Measurements from ENCODE around the gene ZNF784. TPM values are rescaled to one million over a fixed set of nuclear protein-coding genes. Genes with fewer than 3 reads are reported as not detected.

The ZNF784 gene
- total and polyA plus RNA-seq, 2 of the 4 experiments (the other 2 are of a cell fraction), result 2.5 to 3.7 TPM

- DNase-seq (no peak), ATAC-seq (ENCODE audit: low read depth) (no peak)
- no peaks in the 10 kb centered on the region for H3K27me3 ChIP-seq (ENCODE audit: control insufficient read depth, insufficient read depth, low read length)
- no peak overlapping the region for H2BK20ac ChIP-seq (ENCODE audit: low read depth, low read length)
- no peak overlapping the region for H2AK9ac ChIP-seq (replicated peaks; ENCODE audit: low read depth, low read length, poor library complexity)
- no peak overlapping the region for H4K91ac ChIP-seq (ENCODE audit: insufficient read depth, low read depth, low read length)
- no peaks in the 10 kb centered on the region for H3K9me3 ChIP-seq (ENCODE audit: control insufficient read depth, insufficient read depth, low read length)
- H3K14ac ChIP-seq (replicated peaks; ENCODE audit: low read depth, low read length), result no peak overlapping the region
- in situ Hi-C loops (cut with MboI; ENCODE audit: low sequenced_read_pairs) (no loop called here), intact Hi-C loops (cut with micrococcal nuclease) (no loop called here), dilution Hi-C loops (cut with HindIII; ENCODE audit: low sequenced_read_pairs, unreplicated experiment) (no loop called here)
- H3K4me3 ChIP-seq (ENCODE audit: insufficient read depth, low read depth, low read length), result no peak overlapping the region
- H3K27ac ChIP-seq (ENCODE audit: insufficient read depth, low read length), result no peak overlapping the region
- peak overlapping the region in 1 of 2 experiments; percentile 5; a peak in 1 of 4 replicates for H4K8ac ChIP-seq (ENCODE audit: low read depth in 2 of 2, low read length in 2 of 2)
- H3K4ac ChIP-seq (ENCODE audit: low read depth, low read length), result peak overlapping the region; percentile 2; the same call in 1 of the 2 replicates
- peaks cover 10% of the 10 kb centered on the region for H3K9me1 ChIP-seq (ENCODE audit: insufficient read depth, low read length)
- no peak overlapping the region for H2BK120ac ChIP-seq (ENCODE audit: low read depth, low read length)
- H4K20me1 ChIP-seq (ENCODE audit: insufficient read depth, low read length), result no peaks in the 10 kb centered on the region
- peaks cover 14% of the 10 kb centered on the region for H3K4me1 ChIP-seq (ENCODE audit: control insufficient read depth, insufficient read depth, low read length)
- no peak overlapping the region; the same call in 1 of the 2 replicates for H4K5ac ChIP-seq (ENCODE audit: low read depth, low read length)
- no peak overlapping the region for H2BK15ac ChIP-seq (ENCODE audit: low read depth, low read length)
- H3K36me3 ChIP-seq (ENCODE audit: control insufficient read depth, insufficient read depth, low read length), result no peaks in the 10 kb centered on the region
- no peak overlapping the region for H3K56ac ChIP-seq (ENCODE audit: extremely low read depth, insufficient read depth, low read length)
- CTCF ChIA-PET, result interaction anchor here (1.4 kb wide), 1 partner anchor 118 kb away, joined by 3 read pairs; no protein-coding TSS in a partner anchor
- H3K18ac ChIP-seq (ENCODE audit: low read depth, low read length), result no peak overlapping the region
- no peak overlapping the region for H2AFZ ChIP-seq (replicated peaks; ENCODE audit: low read length, poor library complexity)
- POLR2A ChIA-PET (ENCODE audit: unreplicated experiment), result no interaction called here
- peaks cover 3 to 13% of the 10 kb centered on the region in 2 experiments; a peak in 3 of 4 replicates for H3K79me1 ChIP-seq (ENCODE audit: low read depth in 1 of 2, low read length in 2 of 2)
- no peak overlapping the region for H3K23ac ChIP-seq (ENCODE audit: low read depth, low read length)
- H2AK5ac ChIP-seq (ENCODE audit: low read depth, low read length), result no peak overlapping the region
- TF ChIP-seq BHLHE40 (IDR thresholded peaks at IDR 0.05; ENCODE audit: low read depth, low read length) (no peak), NFE2L2 (IDR thresholded peaks at IDR 0.05; ENCODE audit: low read depth, low read length) (no peak), POLR2A (IDR thresholded peaks at IDR 0.05; ENCODE audit: low read depth, low read length) (no peak), SMC3 (IDR thresholded peaks at IDR 0.05; ENCODE audit: low read depth, low read length) (no peak), RFX5 (IDR thresholded peaks at IDR 0.05; ENCODE audit: low read depth, low read length) (no peak), ELK1 (IDR thresholded peaks at IDR 0.05; ENCODE audit: borderline replicate concordance, low read depth, low read length) (no peak), CHD1 (IDR thresholded peaks at IDR 0.05; ENCODE audit: low read depth, low read length) (no peak), RAD21 (IDR thresholded peaks at IDR 0.05; ENCODE audit: low read length) (no peak), CTCF (conservative IDR thresholded peaks at IDR 0.05; ENCODE audit: low read depth, low read length) (no peak), CEBPB (IDR thresholded peaks at IDR 0.05; ENCODE audit: low read depth, low read length) (no peak)
- no TSS peak for BruUV-seq (replicated peaks)
- H3K9ac ChIP-seq (ENCODE audit: low read depth, low read length), result no peak overlapping the region
- WGBS, 2 experiments (ENCODE audit: extremely low coverage in 2 of 2, insufficient read length in 1 of 2), result 94% methylated on average over 3 of the region's 11 CpGs; no CpG with 5 or more reads in 1 of the 2 experiments
- H3K4me2 ChIP-seq (ENCODE audit: low read depth, low read length), result no peak overlapping the region
- no peak overlapping the region for H2BK5ac ChIP-seq (ENCODE audit: low read depth, low read length, poor library complexity, severe bottlenecking)
Measured at GRCh38 chr19:55584871-55585270, 39.5 kb downstream of the ZNF784 start.

All from IMR-90 (cell line).